Measurements from ENCODE around the gene PCDH11Y.
"Not testable (repeated sequence)": the region's sequence is repeated elsewhere in the genome, so short reads cannot be mapped to it uniquely, and the experiment has no call there.

PCDH11Y gene

GRCh38 chrY:5000057-5000456, at the start of gene PCDH11Y:
TSS of gene PCDH11Y (plus strand) at chrY:5000296. CDS start at chrY:5057100, 56,804 bp downstream.
- DNase-seq = not testable (repeated sequence)

GRCh38 chrY:4967894-4968293, 32.2 kb upstream of the PCDH11Y start:
- DNase-seq = not testable (repeated sequence)

GRCh38 chrY:4991743-4992400, 8.2 kb upstream of the PCDH11Y start:
- not testable (repeated sequence) for DNase-seq

GRCh38 chrY:4994892-4995291, 5.2 kb upstream of the PCDH11Y start:
- not testable (repeated sequence) for DNase-seq

- DNase-seq = not testable (repeated sequence)
Measured at GRCh38 chrY:5002476-5003184, 2.5 kb downstream of the PCDH11Y start.

GRCh38 chrY:5038972-5039523, 39.0 kb downstream of the PCDH11Y start:
- not testable (repeated sequence) for DNase-seq

GRCh38 chrY:5083017-5083416, 82.9 kb downstream of the PCDH11Y start:
- DNase-seq = not testable (repeated sequence)

GRCh38 chrY:5182998-5183397, 182.9 kb downstream of the PCDH11Y start:
- DNase-seq = not testable (repeated sequence)

- DNase-seq = not testable (repeated sequence)
Measured at GRCh38 chrY:5215116-5215515, 215.0 kb downstream of the PCDH11Y start.

- DNase-seq = not testable (repeated sequence)
Measured at GRCh38 chrY:5324931-5325330, 324.8 kb downstream of the PCDH11Y start.

- peak in 1 of 2 experiments; percentile 0 for DNase-seq
Measured at GRCh38 chrY:5342220-5342619, 342.1 kb downstream of the PCDH11Y start.

GRCh38 chrY:5543705-5544104, 543.6 kb downstream of the PCDH11Y start:
- DNase-seq = not testable (repeated sequence)

GRCh38 chrY:5638589-5638988, 638.5 kb downstream of the PCDH11Y start:
- not testable (repeated sequence) for DNase-seq

- not testable (repeated sequence) for DNase-seq
Measured at GRCh38 chrY:5679265-5679664, 679.2 kb downstream of the PCDH11Y start.

- not testable (repeated sequence) for DNase-seq
Measured at GRCh38 chrY:5708727-5709126, 708.6 kb downstream of the PCDH11Y start.

GRCh38 chrY:5709788-5710381, 709.8 kb downstream of the PCDH11Y start:
- not testable (repeated sequence) for DNase-seq

- DNase-seq = not testable (repeated sequence)
Measured at GRCh38 chrY:5761403-5761802, 761.3 kb downstream of the PCDH11Y start.

GRCh38 chrY:5776485-5776884, 776.4 kb downstream of the PCDH11Y start:
- DNase-seq = not testable (repeated sequence)

Measured in NCI-H526 (cell line).